Esophagus squamous epithelium (tissue), 5 donors: Measurements from ENCODE around the gene XYLT2. TPM values are rescaled to one million over a fixed set of nuclear protein-coding genes. Genes with fewer than 3 reads are reported as not detected.

Experiments
- DNase-seq: peaks from one replicate; lab custom pipeline; 2025; lab: John Stamatoyannopoulos, UW
- H3K27ac ChIP-seq, 4 donors: fragments of 200-600 bp; sonication (generic); one replicate each; pipeline ENCODE4 v1.5.1; 2016 to 2019; ENCODE audit warnings: mild to moderate bottlenecking in 1 of 4
- H3K27me3 ChIP-seq, 4 donors: fragments of 200-600 bp; sonication (generic); 1 replicate in 3 of 4; 2 replicates in 1 of 4; pipeline versions ENCODE4 v1.5.1 to v1.6.0; 2017 to 2021; ENCODE audit warnings: antibody characterized with exemption in 1 of 4
- H3K36me3 ChIP-seq, 3 donors: fragments of 200-600 bp; sonication (generic); one replicate each; pipeline ENCODE4 v1.5.1; 2016 to 2019
- H3K4me1 ChIP-seq, 3 donors: fragments of 200-600 bp; sonication (generic); one replicate each; pipeline ENCODE4 v1.5.1; 2017 to 2019
- H3K4me3 ChIP-seq, 4 donors: fragments of 200-600 bp; sonication (generic); 1 replicate in 3 of 4; 2 replicates in 1 of 4; pipeline ENCODE4 v1.5.1; 2016 to 2019; ENCODE audit warnings: mild to moderate bottlenecking in 2 of 4, moderate library complexity in 1 of 4
- H3K9me3 ChIP-seq, 3 donors: fragments of 200-600 bp; sonication (generic); one replicate each; pipeline ENCODE4 v1.5.1; 2016 to 2019
- POLR2A ChIP-seq, 4 donors: fragments of 450-650 bp; IDR thresholded peaks; one replicate each; pipeline ENCODE4 v1.6.1; 2017; ENCODE audit warnings: antibody characterized with exemption in 4 of 4, mild to moderate bottlenecking in 4 of 4, moderate library complexity in 3 of 4
- WGBS, 2 donors: methylation state at CpG; one replicate each; pipeline ENCODE4 v1.1.5; 2018; 5-methylcytosine and 5-hydroxymethylcytosine counted together
- intact Hi-C: fragments of 100-400 bp; cut with DNase I; formaldehyde crosslinking; loops from one replicate; pipeline ENCODE4 v1.15.0; 2022
- total RNA-seq, 4 donors: library from RNA; depleted of rRNA; stranded (reverse); fragments of >200 nt; gene quantifications; one replicate each; pipeline ENCODE4 v1.1.0, GENCODE V29; 2016
- TF ChIP-seq, protein P1 (sequence below), 6 experiments: fragments of 450-650 bp in 4 of 6; fragments of 200-600 bp in 2 of 6; sonication (generic) in 2 of 6; IDR thresholded peaks; one replicate each; pipeline ENCODE4 v1.5.1; 2016 to 2019; ENCODE audit warnings: antibody characterized with exemption in 6 of 6, mild to moderate bottlenecking in 4 of 6, moderate library complexity in 4 of 6
- donor health status: DM: yes; HTN: yes; CAD: no.

The XYLT2 gene
- total RNA-seq, 4 donors from 2014 or later = 10.0 to 17.5 (median 13.5) TPM

DNA sequence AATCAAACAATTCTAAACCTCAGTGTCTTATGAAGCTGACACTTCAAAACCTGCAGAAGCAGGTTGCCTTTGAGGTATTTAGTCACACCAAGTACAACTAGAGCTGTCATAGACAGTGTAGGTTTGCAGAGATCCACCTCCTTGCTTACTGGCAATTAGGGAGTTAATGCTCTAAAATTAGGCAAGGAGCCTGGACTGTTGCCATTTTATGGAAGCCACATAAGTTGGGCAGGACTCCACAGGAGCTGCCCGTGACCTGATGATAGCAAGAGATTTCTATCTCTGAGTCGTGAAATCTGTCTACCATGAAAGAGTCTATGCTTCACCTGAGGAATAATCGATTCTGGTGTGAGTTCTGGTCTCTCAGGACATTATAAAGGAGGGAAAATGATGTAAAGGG lies 36.0 kb downstream of the XYLT2 start:
- 33 to 41% methylated on average over 3 of the region's 3 CpGs for WGBS, 2 donors
- H3K36me3 ChIP-seq = peaks cover 40 to 77% (median 42%) of the 10 kb centered on the region in 3 donors
- DNase-seq = no peak
- no peaks in the 10 kb centered on the region for H3K27me3 ChIP-seq
- H3K4me3 ChIP-seq = no peak overlapping the region
- no peak for TF ChIP-seq POLR2A (IDR thresholded peaks at IDR 0.05)
- TF ChIP-seq, protein P1, sequence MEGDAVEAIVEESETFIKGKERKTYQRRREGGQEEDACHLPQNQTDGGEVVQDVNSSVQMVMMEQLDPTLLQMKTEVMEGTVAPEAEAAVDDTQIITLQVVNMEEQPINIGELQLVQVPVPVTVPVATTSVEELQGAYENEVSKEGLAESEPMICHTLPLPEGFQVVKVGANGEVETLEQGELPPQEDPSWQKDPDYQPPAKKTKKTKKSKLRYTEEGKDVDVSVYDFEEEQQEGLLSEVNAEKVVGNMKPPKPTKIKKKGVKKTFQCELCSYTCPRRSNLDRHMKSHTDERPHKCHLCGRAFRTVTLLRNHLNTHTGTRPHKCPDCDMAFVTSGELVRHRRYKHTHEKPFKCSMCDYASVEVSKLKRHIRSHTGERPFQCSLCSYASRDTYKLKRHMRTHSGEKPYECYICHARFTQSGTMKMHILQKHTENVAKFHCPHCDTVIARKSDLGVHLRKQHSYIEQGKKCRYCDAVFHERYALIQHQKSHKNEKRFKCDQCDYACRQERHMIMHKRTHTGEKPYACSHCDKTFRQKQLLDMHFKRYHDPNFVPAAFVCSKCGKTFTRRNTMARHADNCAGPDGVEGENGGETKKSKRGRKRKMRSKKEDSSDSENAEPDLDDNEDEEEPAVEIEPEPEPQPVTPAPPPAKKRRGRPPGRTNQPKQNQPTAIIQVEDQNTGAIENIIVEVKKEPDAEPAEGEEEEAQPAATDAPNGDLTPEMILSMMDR (IDR thresholded peaks at IDR 0.05) = no peak
- H3K27ac ChIP-seq = no peak overlapping the region
- H3K4me1 ChIP-seq = no peaks in the 10 kb centered on the region
- intact Hi-C loops = no loop called here
- no peaks in the 10 kb centered on the region for H3K9me3 ChIP-seq

DNA sequence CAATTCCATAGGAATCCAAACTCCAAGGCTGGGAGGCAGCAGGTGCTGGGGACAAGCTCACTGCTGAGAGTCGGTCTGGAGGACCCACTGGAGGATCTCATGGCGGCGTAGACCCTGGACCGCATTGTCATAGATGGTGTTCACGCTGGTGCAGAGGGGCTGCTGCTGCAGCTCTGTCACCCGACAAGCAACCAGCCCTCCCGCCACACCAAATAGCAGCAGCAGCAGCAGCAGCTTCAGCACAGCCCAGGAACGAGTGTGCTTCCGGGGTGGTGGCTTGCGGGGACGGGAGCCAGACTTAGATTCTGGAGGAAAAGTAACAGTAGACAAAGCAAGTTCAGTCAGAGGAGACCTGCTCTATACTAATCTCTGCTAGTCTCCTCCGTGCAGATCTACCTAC lies 37.0 kb downstream of the XYLT2 start:
- 90 to 94% methylated on average over 6 to 8 of the region's 12 CpGs for WGBS, 2 donors
- no peaks in the 10 kb centered on the region for H3K9me3 ChIP-seq
- intact Hi-C loops = no loop called here
- no peak overlapping the region for H3K27ac ChIP-seq
- no peaks in the 10 kb centered on the region for H3K27me3 ChIP-seq
- peaks cover 45 to 87% (median 47%) of the 10 kb centered on the region in 3 donors for H3K36me3 ChIP-seq
- no peak for TF ChIP-seq POLR2A (IDR thresholded peaks at IDR 0.05)
- TF ChIP-seq, protein P1 (IDR thresholded peaks at IDR 0.05) = no peak
- no peak for DNase-seq
- no peak overlapping the region for H3K4me3 ChIP-seq
- no peaks in the 10 kb centered on the region for H3K4me1 ChIP-seq

DNA sequence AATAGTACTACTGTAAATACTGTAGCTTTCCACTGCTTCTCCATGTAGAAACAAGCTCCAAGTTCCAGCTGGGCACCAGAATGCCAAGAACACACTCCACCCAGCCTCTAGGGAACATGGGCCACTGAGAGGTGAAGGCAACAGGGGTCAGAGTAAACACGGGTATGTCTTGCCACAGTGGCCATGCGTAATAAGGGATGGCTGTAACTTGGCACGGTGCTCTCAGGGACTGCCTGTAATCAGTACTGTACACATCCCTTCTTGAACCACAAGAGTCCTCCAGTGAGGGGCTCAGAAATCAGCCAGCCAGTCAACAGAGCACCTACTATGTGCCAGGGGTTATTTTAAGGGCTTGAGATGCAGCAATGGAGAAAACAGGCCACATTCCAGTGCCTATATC lies 40.6 kb downstream of the XYLT2 start:
- H3K27me3 ChIP-seq = no peaks in the 10 kb centered on the region
- no peaks in the 10 kb centered on the region for H3K4me1 ChIP-seq
- no peak for TF ChIP-seq POLR2A (IDR thresholded peaks at IDR 0.05)
- TF ChIP-seq, protein P1 (IDR thresholded peaks at IDR 0.05) = no peak
- H3K27ac ChIP-seq = no peak overlapping the region
- 81% methylated on average over 3 of the region's 3 CpGs for WGBS, 2 donors
- no peak overlapping the region for H3K4me3 ChIP-seq
- no peaks in the 10 kb centered on the region for H3K9me3 ChIP-seq
- DNase-seq = no peak
- H3K36me3 ChIP-seq = peaks cover 61 to 100% (median 67%) of the 10 kb centered on the region in 3 donors
- intact Hi-C loops = no loop called here

DNA sequence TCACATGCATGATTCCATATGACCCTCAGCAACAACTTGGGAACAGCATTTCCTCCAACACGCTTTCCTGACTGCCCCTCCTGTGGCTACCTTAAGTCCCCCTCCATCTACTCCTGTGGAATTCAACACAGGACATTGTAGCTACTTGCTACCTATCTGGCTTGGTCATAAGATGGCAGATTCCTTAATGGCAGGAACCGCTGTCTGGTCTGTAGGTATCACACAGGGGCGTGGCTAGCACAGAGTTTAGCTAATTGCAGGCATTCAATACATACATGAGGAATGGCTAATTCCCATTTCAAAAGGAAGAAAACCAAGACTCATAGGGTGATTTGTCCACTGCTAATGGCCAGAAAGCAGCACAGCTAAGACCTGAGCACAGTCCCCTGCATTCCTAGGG lies 42.8 kb downstream of the XYLT2 start:
- no peaks in the 10 kb centered on the region for H3K4me1 ChIP-seq
- no peak overlapping the region for H3K27ac ChIP-seq
- H3K27me3 ChIP-seq = no peaks in the 10 kb centered on the region
- TF ChIP-seq, protein P1 (IDR thresholded peaks at IDR 0.05) = no peak
- no peak for TF ChIP-seq POLR2A (IDR thresholded peaks at IDR 0.05)
- no peak for DNase-seq
- 71 to 90% methylated on average over 1 of the region's 3 CpGs for WGBS, 2 donors
- H3K4me3 ChIP-seq = no peak overlapping the region
- intact Hi-C loops = no loop called here
- H3K36me3 ChIP-seq = peaks cover 58 to 100% (median 71%) of the 10 kb centered on the region in 3 donors
- no peaks in the 10 kb centered on the region for H3K9me3 ChIP-seq

DNA sequence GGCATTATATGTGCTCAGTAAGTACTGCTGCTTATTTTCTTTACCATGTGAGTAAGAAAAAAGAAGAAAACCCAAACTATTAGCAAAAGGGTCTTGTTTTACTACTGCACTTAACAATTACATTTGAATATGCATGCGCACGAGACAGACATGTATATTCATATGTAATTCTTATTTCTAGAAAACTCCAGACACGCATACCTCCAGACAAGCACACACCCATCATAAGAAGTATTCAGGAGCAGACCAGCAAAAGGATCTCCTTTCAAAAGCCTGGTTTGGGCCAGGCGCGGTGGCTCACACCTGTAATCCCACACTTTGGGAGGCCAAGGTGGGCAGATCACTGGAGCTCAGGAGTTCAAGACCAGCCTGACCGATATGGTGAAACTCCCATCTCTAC lies 43.6 kb downstream of the XYLT2 start:
- H3K4me1 ChIP-seq = peaks cover 0 to 2% (median 0%) of the 10 kb centered on the region in 3 donors
- no peaks in the 10 kb centered on the region for H3K9me3 ChIP-seq
- no peaks in the 10 kb centered on the region for H3K27me3 ChIP-seq
- no peak for TF ChIP-seq POLR2A (IDR thresholded peaks at IDR 0.05)
- TF ChIP-seq, protein P1 (IDR thresholded peaks at IDR 0.05) = no peak
- no peak overlapping the region for H3K4me3 ChIP-seq
- intact Hi-C loops = no loop called here
- DNase-seq = no peak
- no peak overlapping the region for H3K27ac ChIP-seq
- 94 to 98% methylated on average over 6 of the region's 6 CpGs for WGBS, 2 donors
- H3K36me3 ChIP-seq = peaks cover 55 to 100% (median 69%) of the 10 kb centered on the region in 3 donors
